GM15510 (cell line): Measurements from ENCODE around the gene KIF26B.

ENCODE experiments used
- POLR2A ChIP-seq: IDR thresholded peaks from 3 replicates; pipeline ENCODE4 v1.6.1; 2011; ENCODE audit warnings: borderline replicate concordance; ENCODE audit not compliant: insufficient read length; ENCODE audit errors: extremely low read depth

Gene KIF26B

GRCh38 chr1:245156041-245156735 lies 1.4 kb downstream of the KIF26B start:
- no peak for TF ChIP-seq POLR2A

GRCh38 chr1:245156736-245157505 lies 2.1 kb downstream of the KIF26B start:
- no peak for TF ChIP-seq POLR2A

GRCh38 chr1:245158913-245159312 lies 4.1 kb downstream of the KIF26B start:
- TF ChIP-seq POLR2A, result no peak

GRCh38 chr1:245160288-245160687 lies 5.5 kb downstream of the KIF26B start:
- no peak for TF ChIP-seq POLR2A

GRCh38 chr1:245160741-245161400 lies 6.1 kb downstream of the KIF26B start:
- no peak for TF ChIP-seq POLR2A

GRCh38 chr1:245161866-245162265 lies 7.1 kb downstream of the KIF26B start:
- TF ChIP-seq POLR2A, result no peak

- no peak for TF ChIP-seq POLR2A
Observed at GRCh38 chr1:245166471-245166885, 11.7 kb downstream of the KIF26B start.

GRCh38 chr1:245168086-245168485 lies 13.3 kb downstream of the KIF26B start:
- no peak for TF ChIP-seq POLR2A

- no peak for TF ChIP-seq POLR2A
Observed at GRCh38 chr1:245168906-245169305, 14.1 kb downstream of the KIF26B start.

GRCh38 chr1:245169376-245169775 lies 14.6 kb downstream of the KIF26B start:
- TF ChIP-seq POLR2A, result no peak

GRCh38 chr1:245172026-245172425 lies 17.2 kb downstream of the KIF26B start:
- TF ChIP-seq POLR2A, result no peak

GRCh38 chr1:245172829-245173228 lies 18.0 kb downstream of the KIF26B start:
- no peak for TF ChIP-seq POLR2A

- no peak for TF ChIP-seq POLR2A
Observed at GRCh38 chr1:245173446-245174211, 18.8 kb downstream of the KIF26B start.

GRCh38 chr1:245177071-245177900 lies 22.5 kb downstream of the KIF26B start:
- TF ChIP-seq POLR2A, result no peak
